Measurements from ENCODE around the gene UCN. TPM values are rescaled to one million over a fixed set of nuclear protein-coding genes. Genes with fewer than 3 reads are reported as not detected.
A peak's percentile ranks its signal among the peaks of the same experiment; 100 is the strongest.

The UCN gene
- total RNA-seq, 1 donor from 2014 or later = 4.1 TPM

DNA sequence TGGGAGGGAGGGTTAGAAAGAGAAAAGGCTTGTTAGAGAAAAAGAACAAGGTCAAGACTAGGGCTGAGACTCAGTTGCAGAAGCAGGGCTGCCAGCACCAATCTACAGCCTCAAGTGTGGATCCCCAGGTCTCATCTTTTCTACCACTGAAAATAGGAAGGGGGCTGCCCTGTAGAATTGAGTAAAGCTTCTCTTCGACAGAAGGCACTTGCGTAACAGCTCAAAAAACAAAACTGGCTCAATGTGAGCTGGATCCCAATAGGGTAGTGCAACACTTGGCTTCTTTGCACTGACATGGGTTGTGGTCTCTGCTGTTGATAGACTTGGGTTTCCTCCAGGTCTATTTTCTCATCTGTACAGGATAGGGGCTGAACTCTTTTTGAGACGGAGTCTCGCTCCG is 16.5 kb upstream of the UCN start:
- H3K27ac Mint-ChIP-seq (ENCODE audit: unreplicated experiment) = peak overlapping the region; percentile 99
- DNase-seq (ENCODE audit: extremely low spot score, unreplicated experiment) = no peak
- H3K27me3 Mint-ChIP-seq (ENCODE audit: unreplicated experiment) = no peaks in the 10 kb centered on the region
- peaks cover 31% of the 10 kb centered on the region for H3K36me3 Mint-ChIP-seq (ENCODE audit: unreplicated experiment)
- TF ChIP-seq, protein P1, sequence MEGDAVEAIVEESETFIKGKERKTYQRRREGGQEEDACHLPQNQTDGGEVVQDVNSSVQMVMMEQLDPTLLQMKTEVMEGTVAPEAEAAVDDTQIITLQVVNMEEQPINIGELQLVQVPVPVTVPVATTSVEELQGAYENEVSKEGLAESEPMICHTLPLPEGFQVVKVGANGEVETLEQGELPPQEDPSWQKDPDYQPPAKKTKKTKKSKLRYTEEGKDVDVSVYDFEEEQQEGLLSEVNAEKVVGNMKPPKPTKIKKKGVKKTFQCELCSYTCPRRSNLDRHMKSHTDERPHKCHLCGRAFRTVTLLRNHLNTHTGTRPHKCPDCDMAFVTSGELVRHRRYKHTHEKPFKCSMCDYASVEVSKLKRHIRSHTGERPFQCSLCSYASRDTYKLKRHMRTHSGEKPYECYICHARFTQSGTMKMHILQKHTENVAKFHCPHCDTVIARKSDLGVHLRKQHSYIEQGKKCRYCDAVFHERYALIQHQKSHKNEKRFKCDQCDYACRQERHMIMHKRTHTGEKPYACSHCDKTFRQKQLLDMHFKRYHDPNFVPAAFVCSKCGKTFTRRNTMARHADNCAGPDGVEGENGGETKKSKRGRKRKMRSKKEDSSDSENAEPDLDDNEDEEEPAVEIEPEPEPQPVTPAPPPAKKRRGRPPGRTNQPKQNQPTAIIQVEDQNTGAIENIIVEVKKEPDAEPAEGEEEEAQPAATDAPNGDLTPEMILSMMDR (IDR thresholded peaks at IDR 0.05) = no peak
- peak overlapping the region; percentile 46 for H3K4me3 Mint-ChIP-seq (ENCODE audit: unreplicated experiment)
- H3K9me3 Mint-ChIP-seq (ENCODE audit: unreplicated experiment) = no peaks in the 10 kb centered on the region
- H3K4me1 Mint-ChIP-seq (ENCODE audit: unreplicated experiment) = peaks cover 30% of the 10 kb centered on the region

DNA sequence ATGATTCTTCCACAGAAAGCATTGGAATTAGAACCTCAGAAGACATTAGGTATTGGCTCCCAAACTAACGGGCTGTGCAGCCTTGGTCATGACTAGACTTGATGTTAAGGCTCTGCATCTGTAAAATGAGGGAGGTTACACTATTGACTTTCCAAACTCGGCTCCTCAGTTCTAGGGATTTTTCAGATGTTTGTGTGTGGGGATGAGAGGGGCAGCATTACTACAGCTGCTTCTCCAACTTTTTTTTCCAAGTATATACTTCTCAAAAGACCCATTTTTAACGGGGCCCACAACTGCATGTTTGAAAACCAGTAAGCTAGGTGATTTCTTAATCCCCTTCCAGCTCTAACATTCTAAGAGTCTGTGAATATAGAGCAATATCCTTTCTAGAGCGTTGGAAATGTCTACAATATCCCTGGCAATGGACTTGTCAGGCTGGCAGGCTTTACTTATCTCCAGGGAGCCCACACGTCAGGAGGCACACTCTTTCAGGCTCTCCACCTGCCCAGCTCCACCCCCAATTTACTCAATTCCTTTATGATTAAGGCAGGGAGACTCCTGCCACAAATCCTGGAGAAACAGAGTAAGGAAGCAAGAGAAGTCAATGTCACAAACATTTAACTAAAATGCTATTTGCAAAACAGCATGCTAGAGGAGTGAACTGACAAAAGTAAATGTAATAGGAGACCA is 15.5 kb upstream of the UCN start:
- H3K27ac Mint-ChIP-seq (ENCODE audit: unreplicated experiment) = peak overlapping the region; percentile 99
- H3K36me3 Mint-ChIP-seq (ENCODE audit: unreplicated experiment) = peaks cover 26% of the 10 kb centered on the region
- H3K9me3 Mint-ChIP-seq (ENCODE audit: unreplicated experiment) = no peaks in the 10 kb centered on the region
- H3K4me1 Mint-ChIP-seq (ENCODE audit: unreplicated experiment) = peaks cover 30% of the 10 kb centered on the region
- H3K27me3 Mint-ChIP-seq (ENCODE audit: unreplicated experiment) = no peaks in the 10 kb centered on the region
- DNase-seq (ENCODE audit: extremely low spot score, unreplicated experiment) = no peak
- TF ChIP-seq, protein P1 (IDR thresholded peaks at IDR 0.05) = no peak
- H3K4me3 Mint-ChIP-seq (ENCODE audit: unreplicated experiment) = peak overlapping the region; percentile 97

DNA sequence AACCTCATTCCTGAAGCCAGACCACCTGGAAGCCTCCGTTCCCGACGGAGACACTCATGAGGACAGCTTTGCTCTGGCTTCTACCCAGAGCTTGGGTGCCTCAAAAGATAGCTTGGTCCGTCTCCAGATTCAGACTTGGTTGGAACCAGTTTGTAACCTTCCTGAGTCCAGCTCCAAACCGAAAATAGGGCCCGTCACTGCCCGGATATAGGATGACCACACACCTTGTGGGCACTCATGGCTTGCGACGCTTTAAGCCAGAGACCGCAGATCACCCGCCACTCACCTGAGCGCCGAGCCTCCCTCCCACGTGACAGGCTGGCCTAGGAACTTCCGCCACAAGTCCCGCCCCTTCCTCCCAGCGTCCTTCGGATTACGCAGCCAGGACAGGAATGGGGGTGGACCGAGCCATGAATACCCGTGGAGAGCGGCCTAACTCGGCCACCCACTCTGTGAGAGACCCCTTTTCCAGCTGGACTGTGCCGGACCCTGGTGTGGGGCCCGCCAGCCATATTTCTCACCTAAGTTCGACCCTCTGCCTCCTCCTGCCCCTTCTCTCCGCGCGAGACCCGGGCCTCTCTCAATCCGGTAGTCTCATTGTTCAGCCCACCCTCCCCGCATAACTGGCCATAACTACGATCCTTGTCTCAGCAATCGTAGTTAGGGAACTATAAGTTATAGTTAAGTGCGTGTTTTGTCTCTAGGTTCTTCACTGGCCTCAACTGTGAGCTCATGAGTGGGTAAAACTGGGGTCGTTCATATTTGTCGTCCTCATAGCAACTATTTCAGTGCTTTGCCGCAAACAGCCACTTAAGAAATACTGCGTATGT is 14.7 kb upstream of the UCN start, which contains the start of gene MPV17:
Gene MPV17 (minus strand): TSS at position 332 of the 830 bp plus-strand sequence. CDS start 580 bp downstream, outside the sequence.
- TF ChIP-seq, protein P1 (IDR thresholded peaks at IDR 0.05) = no peak
- Mint-ChIP-seq H3K36me3 (ENCODE audit: unreplicated experiment) (peaks cover 19% of the 10 kb centered on the region), H3K4me3 (ENCODE audit: unreplicated experiment) (peak within 1 kb of the TSS; percentile 97), H3K27me3 (ENCODE audit: unreplicated experiment) (no peaks in the 10 kb centered on the region), H3K4me1 (ENCODE audit: unreplicated experiment) (peaks cover 30% of the 10 kb centered on the region), H3K9me3 (ENCODE audit: unreplicated experiment) (no peaks in the 10 kb centered on the region), H3K27ac (ENCODE audit: unreplicated experiment) (peak within 1 kb of the TSS; percentile 99)
- peak; percentile 93 for DNase-seq (ENCODE audit: extremely low spot score, unreplicated experiment)

DNA sequence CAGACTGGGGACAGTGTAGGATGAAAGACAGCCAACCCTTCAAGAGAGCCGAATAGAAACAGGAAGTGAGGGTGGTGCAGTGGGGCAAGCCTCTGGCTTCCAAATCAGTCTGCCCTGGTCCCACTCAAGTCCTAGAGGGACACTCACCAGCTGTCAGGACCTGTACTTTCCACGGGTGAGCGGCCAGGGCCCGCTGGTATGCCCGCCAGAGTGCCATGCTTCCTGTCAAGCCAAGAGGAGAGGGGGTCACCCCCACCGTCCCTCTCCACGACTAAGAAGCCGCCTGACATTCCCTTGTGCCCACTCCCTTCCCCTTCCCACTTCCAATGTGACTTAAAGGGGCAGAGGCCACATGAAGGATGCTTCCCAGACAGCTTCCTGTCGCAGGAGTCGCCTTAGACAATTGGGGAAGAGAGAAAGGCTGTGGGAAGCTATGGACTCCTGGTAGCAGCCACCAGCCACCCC is 14.1 kb upstream of the UCN start:
- TF ChIP-seq, protein P1 (IDR thresholded peaks at IDR 0.05) = no peak
- no peak for DNase-seq (ENCODE audit: extremely low spot score, unreplicated experiment)
- H3K36me3 Mint-ChIP-seq (ENCODE audit: unreplicated experiment) = peaks cover 15% of the 10 kb centered on the region

More for the DNA sequence above, 14.1 kb upstream of the UCN start:
- Mint-ChIP-seq H3K9me3 (ENCODE audit: unreplicated experiment) (no peaks in the 10 kb centered on the region), H3K27ac (ENCODE audit: unreplicated experiment) (peak overlapping the region; percentile 99), H3K4me1 (ENCODE audit: unreplicated experiment) (peaks cover 30% of the 10 kb centered on the region), H3K4me3 (ENCODE audit: unreplicated experiment) (peak overlapping the region; percentile 97), H3K27me3 (ENCODE audit: unreplicated experiment) (no peaks in the 10 kb centered on the region)

Measured in osteocyte (in vitro differentiated cells).